SU-DHL-6 (cell line): Measurements from ENCODE around the gene ALG5.

Source experiments
- H2AFZ ChIP-seq: fragments of 200-600 bp; sonication (generic); 2 replicates; pipeline ENCODE4 v1.6.1; 2014; ENCODE audit warnings: low read depth, mild to moderate bottlenecking, moderate library complexity, mixed read lengths, antibody characterized with exemption, low read length; ENCODE audit not compliant: severe bottlenecking
- H3F3A ChIP-seq: fragments of 200-600 bp; shearing (Covaris generic); 2 replicates; pipeline ENCODE4 v1.6.0; 2016; ENCODE audit warnings: antibody characterized with exemption, mild to moderate bottlenecking; ENCODE audit not compliant: insufficient read depth
- H3K27ac ChIP-seq: fragments of 200-600 bp; sonication (generic); 2 replicates; pipeline ENCODE4 v1.5.1; 2016; ENCODE audit warnings: low read depth, mild to moderate bottlenecking, low read length, moderate library complexity, mixed read lengths
- H3K27me3 ChIP-seq: fragments of 200-600 bp; sonication (generic), shearing (Covaris generic); 2 replicates; pipeline ENCODE4 v1.6.0; 2014; ENCODE audit warnings: mild to moderate bottlenecking, low read length
- H3K36me3 ChIP-seq: fragments of 200-600 bp; sonication (generic); 2 replicates; pipeline ENCODE4 v1.6.1; 2014; ENCODE audit warnings: mild to moderate bottlenecking, low read length, mixed read lengths
- H3K4me2 ChIP-seq: fragments of 300-600, 200-600 bp; shearing (Covaris generic), sonication (generic); 2 replicates; pipeline ENCODE4 v1.6.0; 2014; ENCODE audit warnings: low read length, low read depth, mild to moderate bottlenecking; ENCODE audit not compliant: poor library complexity, severe bottlenecking
- H3K4me3 ChIP-seq: fragments of 200-600 bp; sonication (generic); 2 replicates; pipeline ENCODE4 v1.5.1; 2014; ENCODE audit warnings: antibody characterized with exemption, low read length, mild to moderate bottlenecking, mixed read lengths; ENCODE audit not compliant: insufficient read depth, poor library complexity, severe bottlenecking
- H3K79me2 ChIP-seq: fragments of 200-600 bp; sonication (generic); 2 replicates; pipeline ENCODE4 v1.6.1; 2014; ENCODE audit warnings: mild to moderate bottlenecking, low read length, moderate library complexity; ENCODE audit not compliant: insufficient read depth
- H3K9ac ChIP-seq: fragments of 200-600 bp; sonication (generic); 2 replicates; pipeline ENCODE4 v1.7.0; 2014; ENCODE audit warnings: mild to moderate bottlenecking, low read length
- H3K9me2 ChIP-seq: fragments of 200-600 bp; sonication (generic); replicated peaks from 2 replicates; pipeline ENCODE4 v1.6.1; 2014; ENCODE audit warnings: low read length; ENCODE audit not compliant: insufficient read depth
- H3K9me3 ChIP-seq: fragments of 200-600 bp; sonication (generic); 2 replicates; pipeline ENCODE4 v1.6.1; 2014; ENCODE audit warnings: low read length, mixed read lengths; ENCODE audit not compliant: insufficient read depth
- H4K20me1 ChIP-seq: fragments of 200-600 bp; sonication (generic); 2 replicates; pipeline ENCODE4 v1.6.1; 2014; ENCODE audit warnings: low read depth, mild to moderate bottlenecking, antibody characterized with exemption, low read length, moderate library complexity, mixed read lengths
- CTCF ChIP-seq: fragments of 200-600 bp; sonication (generic); IDR thresholded peaks from one replicate; pipeline ENCODE4 v1.5.1; 2017; ENCODE audit warnings: antibody characterized with exemption, mild to moderate bottlenecking, low read length, moderate library complexity; ENCODE audit not compliant: insufficient read depth, poor library complexity, severe bottlenecking
- EZH2phosphoT487 ChIP-seq: fragments of 200-600 bp; sonication (generic), shearing (Covaris generic); conservative IDR thresholded peaks from 2 replicates; pipeline ENCODE4 v1.6.1; 2018; ENCODE audit warnings: mild to moderate bottlenecking, antibody characterized with exemption, low read length, moderate library complexity, mixed read lengths

The ALG5 gene

GRCh38 chr13:37026771-37027170 lies 27.6 kb upstream of the ALG5 start:
- Histone ChIP-seq H3K9me2 (no peaks in the 10 kb centered on the region), H3K27me3 (no peaks in the 10 kb centered on the region), H3F3A (peaks cover 6% of the 10 kb centered on the region), H3K27ac (no peak overlapping the region), H3K79me2 (no peaks in the 10 kb centered on the region), H3K9me3 (no peaks in the 10 kb centered on the region), H3K4me3 (no peak overlapping the region), H4K20me1 (no peaks in the 10 kb centered on the region), H3K9ac (no peak overlapping the region), H2AFZ (no peak overlapping the region), H3K4me2 (no peak overlapping the region), H3K36me3 (peaks cover 81% of the 10 kb centered on the region; the same call in 1 of the 2 replicates)
- TF ChIP-seq EZH2phosphoT487 (no peak), CTCF (no peak)

GRCh38 chr13:37023871-37024270 lies 24.7 kb upstream of the ALG5 start:
- Histone ChIP-seq H3K27me3 (no peaks in the 10 kb centered on the region), H3K4me2 (no peak overlapping the region), H3K9me3 (no peaks in the 10 kb centered on the region), H3K9me2 (no peaks in the 10 kb centered on the region), H3F3A (peaks cover 13% of the 10 kb centered on the region; the same call in 1 of the 2 replicates), H3K4me3 (no peak overlapping the region), H3K36me3 (peaks cover 85% of the 10 kb centered on the region; the same call in 1 of the 2 replicates), H3K9ac (no peak overlapping the region), H4K20me1 (no peaks in the 10 kb centered on the region), H3K27ac (no peak overlapping the region), H2AFZ (no peak overlapping the region), H3K79me2 (no peaks in the 10 kb centered on the region)
- TF ChIP-seq CTCF, result no peak
- TF ChIP-seq EZH2phosphoT487, result no peak

GRCh38 chr13:37014609-37015008 lies 15.5 kb upstream of the ALG5 start:
- peaks cover 65% of the 10 kb centered on the region for H3K36me3 ChIP-seq
- no peaks in the 10 kb centered on the region for H3K79me2 ChIP-seq

More at GRCh38 chr13:37014609-37015008, 15.5 kb upstream of the ALG5 start:
- H3F3A ChIP-seq, result peaks cover 27% of the 10 kb centered on the region; the same call in 1 of the 2 replicates
- no peak overlapping the region for H3K4me2 ChIP-seq
- no peak overlapping the region for H3K9ac ChIP-seq
- H4K20me1 ChIP-seq, result no peaks in the 10 kb centered on the region; the same call in 1 of the 2 replicates
- no peak overlapping the region for H2AFZ ChIP-seq
- no peaks in the 10 kb centered on the region for H3K9me3 ChIP-seq
- no peaks in the 10 kb centered on the region for H3K9me2 ChIP-seq
- no peak for TF ChIP-seq CTCF
- TF ChIP-seq EZH2phosphoT487, result no peak
- no peak overlapping the region for H3K4me3 ChIP-seq
- H3K27ac ChIP-seq, result no peak overlapping the region
- H3K27me3 ChIP-seq, result no peaks in the 10 kb centered on the region
